Measurements from ENCODE around the gene STUB1. TPM values are rescaled to one million over a fixed set of nuclear protein-coding genes. Genes with fewer than 3 reads are reported as not detected.

STUB1 gene
- total and polyA plus RNA-seq, 2 of the 8 experiments (the other 6 are each of a cell fraction or from before 2014, with no cell fraction given): 89.9 to 103 TPM

- TF ChIP-seq CTBP2 (IDR thresholded peaks at IDR 0.05; ENCODE audit: borderline replicate concordance, insufficient read depth, insufficient read length, low read length): no peak
- TF ChIP-seq POLR2A (IDR thresholded peaks at IDR 0.05; ENCODE audit: control extremely low read depth in 1 of 2, low read depth in 2 of 2, low read length in 2 of 2): peak in 1 of 2 experiments; percentile 88; a peak in 2 of 3 replicates
- TF ChIP-seq BCL11A (IDR thresholded peaks at IDR 0.05; ENCODE audit: low read depth in 2 of 2, low read length in 2 of 2): no peak
- TF ChIP-seq YY1 (IDR thresholded peaks at IDR 0.05; ENCODE audit: low read depth, low read length): 0 out of 2 replicates have a peak, but pooled peaks have one; percentile 32
- peak; percentile 99 for TF ChIP-seq PHF8 (conservative IDR thresholded peaks at IDR 0.05; ENCODE audit: low read depth, low read length)
- peak in 1 of 2 experiments; percentile 74; a peak in 1 of 4 replicates for TF ChIP-seq SIN3A (conservative IDR thresholded peaks at IDR 0.05 in 1 of 2, IDR thresholded peaks at IDR 0.05 in 1 of 2; ENCODE audit: low read depth in 1 of 2, low read length in 2 of 2)
- TF ChIP-seq CREB1 (IDR thresholded peaks at IDR 0.05): peak; percentile 68; the same call in 1 of the 2 replicates
- peak; percentile 82 for TF ChIP-seq TAF7 (optimal IDR thresholded peaks at IDR 0.05; ENCODE audit: borderline replicate concordance, low read depth, low read length)
- peak; percentile 21; the same call in 1 of the 2 replicates for TF ChIP-seq ATF2 (IDR thresholded peaks at IDR 0.05; ENCODE audit: low read length)
- TF ChIP-seq ASH2L (IDR thresholded peaks at IDR 0.05; ENCODE audit: low read length): peak; percentile 28
- peak; percentile 86 for TF ChIP-seq TAF1 (IDR thresholded peaks at IDR 0.05; ENCODE audit: low read depth, low read length)
- peak in 1 of 2 experiments; percentile 2; a peak in 1 of 4 replicates for TF ChIP-seq RAD21 (IDR thresholded peaks at IDR 0.05 in 1 of 2, conservative IDR thresholded peaks at IDR 0.05 in 1 of 2; ENCODE audit: low read depth in 2 of 2, low read length in 2 of 2)
- TF ChIP-seq MAFK (IDR thresholded peaks at IDR 0.05; ENCODE audit: low read depth, low read length): no peak
- TF ChIP-seq TBP (IDR thresholded peaks at IDR 0.05; ENCODE audit: low read depth, low read length): peak; percentile 68; the same call in 1 of the 2 replicates
- TF ChIP-seq POLR2AphosphoS5 (IDR thresholded peaks at IDR 0.05; ENCODE audit: low read depth, low read length): peak; percentile 82
- TF ChIP-seq E2F6 (IDR thresholded peaks at IDR 0.05): peak; percentile 100
- no peak for TF ChIP-seq CEBPB (IDR thresholded peaks at IDR 0.05; ENCODE audit: low read depth, low read length)
- no peak for TF ChIP-seq BRCA1 (IDR thresholded peaks at IDR 0.05; ENCODE audit: low read depth, low read length)
- TF ChIP-seq GABPA (IDR thresholded peaks at IDR 0.05; ENCODE audit: borderline replicate concordance, insufficient read depth, low read length): peak; percentile 95
These were observed 41.0 kb downstream of the STUB1 start, which contains the start of gene ANTKMT (continued) for GRCh38 chr16:720990-721764.
